Glutamatergic neuron (in vitro differentiated cells): ENCODE data around the gene TPGS1. TPM values are rescaled to one million over a fixed set of nuclear protein-coding genes. Genes with fewer than 3 reads are reported as not detected.

ENCODE experiments used
- DNase-seq: peaks from one replicate; pipeline ENCODE4 v3.0.0; 2022
- H3K27ac Mint-ChIP-seq: one replicate; pipeline ENCODE4 v1.8.0; 2020; ENCODE audit warnings: mild to moderate bottlenecking, mixed read lengths, inconsistent platforms; ENCODE audit not compliant: unreplicated experiment
- H3K27me3 Mint-ChIP-seq: one replicate; pipeline ENCODE4 v1.8.0; 2020; ENCODE audit warnings: mild to moderate bottlenecking, moderate library complexity, mixed read lengths, inconsistent platforms; ENCODE audit not compliant: unreplicated experiment
- H3K36me3 Mint-ChIP-seq: one replicate; pipeline ENCODE4 v1.8.0; 2020; ENCODE audit warnings: mild to moderate bottlenecking, mixed read lengths, inconsistent platforms; ENCODE audit not compliant: unreplicated experiment
- H3K4me1 Mint-ChIP-seq: one replicate; pipeline ENCODE4 v1.8.0; 2020; ENCODE audit warnings: mild to moderate bottlenecking, low read depth, mixed read lengths, inconsistent platforms; ENCODE audit not compliant: unreplicated experiment
- H3K4me3 Mint-ChIP-seq: one replicate; pipeline ENCODE4 v1.8.0; 2020; ENCODE audit warnings: mild to moderate bottlenecking, mixed read lengths, inconsistent platforms; ENCODE audit not compliant: unreplicated experiment
- H3K9me3 Mint-ChIP-seq: one replicate; pipeline ENCODE4 v1.8.0; 2020; ENCODE audit warnings: mild to moderate bottlenecking, moderate library complexity, mixed read lengths, inconsistent platforms; ENCODE audit not compliant: unreplicated experiment
- CTCF ChIP-seq: fragments of 200-600 bp; sonication (generic); IDR thresholded peaks from one replicate; pipeline ENCODE4 v1.5.0; 2021; ENCODE audit not compliant: partially characterized antibody, unreplicated experiment
- long read RNA-seq: library from polyadenylated mRNA; unstranded; transcript quantifications from one replicate; pipeline ENCODE4 v2.0.0, GENCODE V29; 2020; ENCODE audit not compliant: unreplicated experiment
- total RNA-seq: library from RNA; stranded (reverse); fragmentation: NEBNext Ultra II Directional; extraction: Animal tissue kit (Norgen Biotek cat#: 25700); gene quantifications from one replicate; pipeline ENCODE4 v1.2.1, GENCODE V29; 2021; ENCODE audit not compliant: unreplicated experiment

TPGS1 gene
- total RNA-seq, result 20.0 TPM
- long read RNA-seq, transcript TPGS1-201 (2 exons, 1,114 nt), result major isoform, 34 of 35 reads
- long read RNA-seq, partial matches to known transcripts, result 0 of 35 reads
- long read RNA-seq, other reads (novel, unspliced or antisense), result 1 of 35 reads

- peak within 1 kb of the TSS; percentile 100 for H3K27ac Mint-ChIP-seq
- H3K27me3 Mint-ChIP-seq, result peaks cover 12% of the 10 kb centered on the region
- no peaks in the 10 kb centered on the region for H3K36me3 Mint-ChIP-seq
- peaks cover 10% of the 10 kb centered on the region for H3K9me3 Mint-ChIP-seq
- DNase-seq, result peak; percentile 89
- peak within 1 kb of the TSS; percentile 97 for H3K4me3 Mint-ChIP-seq
- peaks cover 6% of the 10 kb centered on the region for H3K4me1 Mint-ChIP-seq
- TF ChIP-seq CTCF, result no peak
Measured at GRCh38 chr19:507286-508203, at the start of gene TPGS1. Gene TPGS1, plus strand, starts transcription at chr19:507497. Its CDS starts 10 bp downstream, at chr19:507507.

DNA sequence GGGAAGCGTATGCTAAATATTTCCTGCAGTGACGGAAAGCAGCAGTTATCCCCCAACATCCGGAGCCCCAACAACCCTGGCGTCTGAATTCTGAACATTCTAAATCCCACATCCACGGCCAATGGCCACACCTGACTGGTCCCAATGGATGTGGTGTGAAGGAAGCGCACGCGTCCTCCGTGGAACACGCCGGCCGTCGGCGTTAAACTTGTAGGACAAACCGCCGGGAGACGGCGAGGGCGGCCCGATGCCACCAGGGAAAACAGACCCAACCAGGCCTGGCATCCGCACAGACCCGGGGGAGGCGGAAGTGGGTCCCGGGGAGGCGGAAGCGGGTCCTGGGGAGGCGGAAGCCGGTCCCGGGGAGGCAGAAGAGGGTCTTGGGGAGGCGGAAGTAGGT lies 49.7 kb upstream of the TPGS1 start:
- H3K4me1 Mint-ChIP-seq, result peaks cover 3% of the 10 kb centered on the region
- no peak for TF ChIP-seq CTCF
- no peak for DNase-seq
- peak overlapping the region; percentile 82 for H3K27ac Mint-ChIP-seq
- peaks cover 15% of the 10 kb centered on the region for H3K9me3 Mint-ChIP-seq
- peaks cover 18% of the 10 kb centered on the region for H3K27me3 Mint-ChIP-seq
- peaks cover 28% of the 10 kb centered on the region for H3K36me3 Mint-ChIP-seq
- peak overlapping the region; percentile 78 for H3K4me3 Mint-ChIP-seq

- no peak for DNase-seq
- Mint-ChIP-seq H3K27me3 (peaks cover 20% of the 10 kb centered on the region), H3K4me1 (peaks cover 3% of the 10 kb centered on the region), H3K9me3 (peaks cover 17% of the 10 kb centered on the region), H3K4me3 (peak overlapping the region; percentile 76), H3K27ac (no peak overlapping the region), H3K36me3 (peaks cover 27% of the 10 kb centered on the region)
- TF ChIP-seq CTCF, result no peak
Measured at GRCh38 chr19:458091-459042, 48.9 kb upstream of the TPGS1 start.

- Mint-ChIP-seq H3K4me3 (peak overlapping the region; percentile 91), H3K27ac (peak overlapping the region; percentile 99), H3K36me3 (peaks cover 16% of the 10 kb centered on the region), H3K9me3 (peaks cover 14% of the 10 kb centered on the region), H3K27me3 (peaks cover 18% of the 10 kb centered on the region), H3K4me1 (peaks cover 3% of the 10 kb centered on the region)
- no peak for TF ChIP-seq CTCF
- peak; percentile 92 for DNase-seq
Measured at GRCh38 chr19:459724-460511, 47.4 kb upstream of the TPGS1 start.
